GM13977 (cell line): ENCODE results near the gene CLEC16A.

Experiments
- DNase-seq: peaks from one replicate; pipeline ENCODE4 v3.0.0; 2012; ENCODE audit warnings: low spot score
- CTCF ChIP-seq: IDR thresholded peaks from 2 replicates; pipeline ENCODE4 v1.5.1; 2012; ENCODE audit warnings: mild to moderate bottlenecking, control low read depth; ENCODE audit not compliant: insufficient read depth; ENCODE audit errors: extremely low read depth, missing control alignments
- in situ Hi-C: fragments of 300-500 bp; cut with MboI; formaldehyde crosslinking; loops from one replicate; pipeline ENCODE4 v1.12.0; 2022; ENCODE audit warnings: low sequenced_read_pairs, low pct_unique_long_range_greater_than_20kb, mixed read lengths, inconsistent platforms; ENCODE audit not compliant: unreplicated experiment

Gene CLEC16A

GRCh38 chr16:11204513-11205047, 260.2 kb downstream of the CLEC16A start:
- TF ChIP-seq CTCF: no peak
- in situ Hi-C loops: no loop called here

GRCh38 chr16:11205065-11205699, 260.8 kb downstream of the CLEC16A start:
- TF ChIP-seq CTCF: no peak
- no peak for DNase-seq
- in situ Hi-C loops: no loop called here

More at GRCh38 chr16:11204513-11205047, 260.2 kb downstream of the CLEC16A start:
- DNase-seq: no peak

- DNase-seq: no peak
- no peak for TF ChIP-seq CTCF
- in situ Hi-C loops: no loop called here
These were observed 261.6 kb downstream of the CLEC16A start for GRCh38 chr16:11205754-11206581.

- DNase-seq: no peak
- TF ChIP-seq CTCF: no peak
- in situ Hi-C loops: no loop called here
These were observed 263.3 kb downstream of the CLEC16A start for GRCh38 chr16:11207646-11208045.

- no peak for TF ChIP-seq CTCF
- no peak for DNase-seq
- in situ Hi-C loops: no loop called here
These were observed 264.7 kb downstream of the CLEC16A start for GRCh38 chr16:11208916-11209665.

- no peak for DNase-seq
- in situ Hi-C loops: no loop called here
- TF ChIP-seq CTCF: no peak
These were observed 265.9 kb downstream of the CLEC16A start for GRCh38 chr16:11210260-11210659.
